ENCODE data around the gene ADD1.

The ADD1 gene

DNA sequence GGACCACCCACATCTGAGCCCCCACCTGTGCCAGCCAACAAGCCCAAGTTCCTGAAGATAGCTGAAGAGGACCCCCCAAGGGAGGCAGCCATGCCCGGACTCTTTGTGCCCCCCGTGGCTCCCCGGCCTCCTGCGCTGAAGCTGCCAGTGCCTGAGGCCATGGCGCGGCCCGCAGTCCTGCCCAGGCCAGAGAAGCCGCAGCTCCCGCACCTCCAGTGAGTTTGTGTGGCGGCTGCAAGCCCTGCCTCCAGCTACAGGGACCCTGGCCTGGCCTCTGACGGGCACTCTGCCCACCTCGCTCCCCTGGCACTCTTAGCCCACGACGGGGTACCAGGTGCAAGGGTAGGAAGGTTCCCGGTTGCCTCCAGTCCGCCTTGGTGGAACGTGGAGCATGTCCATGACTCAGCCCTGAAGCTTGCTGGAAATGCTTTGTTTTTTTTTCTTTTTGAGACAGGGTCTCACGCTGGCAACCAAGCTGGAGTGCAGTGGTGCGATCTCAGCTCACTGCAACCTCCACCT lies 13.7 kb upstream of the ADD1 start:
- no peak overlapping the region for H3K4me2 ChIP-seq (ENCODE audit: low read length)
- no peak overlapping the region for H3K9ac ChIP-seq
- no peaks in the 10 kb centered on the region for H3K79me2 ChIP-seq
- H3K36me3 ChIP-seq (ENCODE audit: control insufficient read depth, insufficient read depth, low read length) = no peaks in the 10 kb centered on the region
- no peak overlapping the region for H2AFZ ChIP-seq
- TF ChIP-seq, protein P1, sequence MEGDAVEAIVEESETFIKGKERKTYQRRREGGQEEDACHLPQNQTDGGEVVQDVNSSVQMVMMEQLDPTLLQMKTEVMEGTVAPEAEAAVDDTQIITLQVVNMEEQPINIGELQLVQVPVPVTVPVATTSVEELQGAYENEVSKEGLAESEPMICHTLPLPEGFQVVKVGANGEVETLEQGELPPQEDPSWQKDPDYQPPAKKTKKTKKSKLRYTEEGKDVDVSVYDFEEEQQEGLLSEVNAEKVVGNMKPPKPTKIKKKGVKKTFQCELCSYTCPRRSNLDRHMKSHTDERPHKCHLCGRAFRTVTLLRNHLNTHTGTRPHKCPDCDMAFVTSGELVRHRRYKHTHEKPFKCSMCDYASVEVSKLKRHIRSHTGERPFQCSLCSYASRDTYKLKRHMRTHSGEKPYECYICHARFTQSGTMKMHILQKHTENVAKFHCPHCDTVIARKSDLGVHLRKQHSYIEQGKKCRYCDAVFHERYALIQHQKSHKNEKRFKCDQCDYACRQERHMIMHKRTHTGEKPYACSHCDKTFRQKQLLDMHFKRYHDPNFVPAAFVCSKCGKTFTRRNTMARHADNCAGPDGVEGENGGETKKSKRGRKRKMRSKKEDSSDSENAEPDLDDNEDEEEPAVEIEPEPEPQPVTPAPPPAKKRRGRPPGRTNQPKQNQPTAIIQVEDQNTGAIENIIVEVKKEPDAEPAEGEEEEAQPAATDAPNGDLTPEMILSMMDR (IDR thresholded peaks at IDR 0.05) = no peak
- H3K9me3 ChIP-seq (ENCODE audit: control insufficient read depth, low read length) = no peaks in the 10 kb centered on the region
- H3K27ac ChIP-seq = no peak overlapping the region
- no peak overlapping the region for H3K4me3 ChIP-seq (ENCODE audit: low read depth, low read length)
- no peaks in the 10 kb centered on the region for H3K27me3 ChIP-seq (ENCODE audit: control insufficient read depth, insufficient read depth, low read length)
- H3K4me1 ChIP-seq = no peaks in the 10 kb centered on the region

DNA sequence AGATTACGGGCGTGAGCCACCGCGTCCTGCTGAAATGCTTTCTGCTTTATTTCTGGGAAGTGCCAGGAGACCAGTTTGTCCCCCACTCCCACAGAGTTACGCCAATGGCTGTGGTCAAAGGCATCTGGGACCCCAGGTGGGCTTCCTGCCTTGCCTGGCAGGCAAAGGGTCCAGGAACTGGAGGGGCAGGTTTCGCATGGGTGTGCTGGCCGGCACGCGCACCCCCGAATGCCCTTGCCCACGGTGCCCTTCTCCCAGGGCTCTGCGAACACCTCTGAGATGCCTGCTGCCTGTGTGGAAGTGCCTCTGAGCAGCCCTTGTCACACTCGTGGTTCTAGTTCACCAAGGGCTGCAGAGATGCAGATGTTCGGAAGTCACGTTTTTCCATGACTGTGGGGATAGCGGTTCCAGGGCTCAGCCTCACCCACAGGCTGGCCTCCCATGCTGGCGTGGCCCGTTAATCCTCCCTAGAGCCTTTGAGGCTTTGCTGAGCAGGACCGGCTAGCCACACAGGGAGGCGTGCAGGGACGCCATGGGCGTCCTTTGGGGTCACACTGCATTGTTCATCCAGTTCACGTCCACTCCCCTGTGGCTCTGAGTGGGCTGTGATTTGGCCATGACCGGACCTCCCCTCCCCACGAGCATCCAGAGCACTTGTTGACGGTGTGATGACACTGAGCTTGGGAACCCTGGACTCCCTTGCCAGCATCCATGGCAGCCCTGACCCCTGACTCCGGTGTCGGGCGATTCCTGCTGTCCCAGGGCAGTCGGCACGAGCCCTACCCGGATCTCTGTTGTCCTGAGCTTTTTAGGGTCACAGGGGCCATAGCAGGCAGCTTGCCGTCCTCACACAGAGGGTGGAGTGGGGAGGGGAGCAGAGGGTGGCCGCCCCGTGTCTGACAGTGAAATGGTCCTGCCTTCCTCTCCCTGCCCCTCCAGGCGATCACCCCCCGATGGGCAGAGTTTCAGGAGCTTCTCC lies 12.7 kb upstream of the ADD1 start:
- Histone ChIP-seq H3K9ac (no peak overlapping the region), H3K27me3 (ENCODE audit: control insufficient read depth, insufficient read depth, low read length) (no peaks in the 10 kb centered on the region), H2AFZ (no peak overlapping the region), H3K4me1 (no peaks in the 10 kb centered on the region), H3K79me2 (no peaks in the 10 kb centered on the region), H3K9me3 (ENCODE audit: control insufficient read depth, low read length) (no peaks in the 10 kb centered on the region), H3K27ac (no peak overlapping the region), H3K4me2 (ENCODE audit: low read length) (no peak overlapping the region), H3K36me3 (ENCODE audit: control insufficient read depth, insufficient read depth, low read length) (no peaks in the 10 kb centered on the region), H3K4me3 (ENCODE audit: low read depth, low read length) (no peak overlapping the region)
- TF ChIP-seq, protein P1 (IDR thresholded peaks at IDR 0.05) = no peak

DNA sequence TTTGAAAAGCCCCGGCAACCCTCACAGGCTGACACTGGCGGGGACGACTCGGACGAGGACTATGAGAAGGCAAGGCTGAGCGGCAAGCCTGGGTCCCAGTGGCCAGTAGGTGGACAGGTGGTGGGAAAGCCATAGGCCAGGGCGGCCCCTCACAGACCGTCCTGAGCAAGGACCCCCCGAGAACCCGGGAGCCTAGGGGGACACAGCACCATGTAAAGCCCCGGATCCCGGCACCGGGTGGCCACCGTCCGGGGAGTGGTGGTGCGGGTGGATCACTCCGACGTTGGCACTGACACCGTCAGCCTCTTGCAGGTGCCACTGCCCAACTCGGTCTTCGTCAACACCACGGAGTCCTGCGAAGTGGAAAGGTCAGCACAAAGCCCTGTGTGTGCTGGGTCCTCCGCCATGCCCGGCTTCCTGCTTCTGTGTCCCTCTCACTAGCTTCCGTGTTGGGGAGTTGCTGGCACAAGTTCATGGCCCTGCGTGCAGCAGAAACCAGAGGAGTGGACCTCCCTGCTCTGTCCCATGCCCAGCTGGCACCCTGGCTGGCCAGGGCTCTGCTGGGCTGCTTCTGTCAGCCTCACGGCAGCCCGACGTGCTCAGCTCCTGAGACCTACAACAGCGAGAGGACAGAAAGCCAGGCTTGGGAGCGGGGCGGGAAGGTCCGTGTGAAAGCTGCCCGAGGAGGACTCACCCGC lies 11.9 kb upstream of the ADD1 start:
- Histone ChIP-seq H3K9ac (no peak overlapping the region), H2AFZ (no peak overlapping the region), H3K27me3 (ENCODE audit: control insufficient read depth, insufficient read depth, low read length) (no peaks in the 10 kb centered on the region), H3K79me2 (no peaks in the 10 kb centered on the region), H3K36me3 (ENCODE audit: control insufficient read depth, insufficient read depth, low read length) (no peaks in the 10 kb centered on the region), H3K9me3 (ENCODE audit: control insufficient read depth, low read length) (no peaks in the 10 kb centered on the region), H3K4me1 (no peaks in the 10 kb centered on the region), H3K27ac (no peak overlapping the region), H3K4me3 (ENCODE audit: low read depth, low read length) (no peak overlapping the region), H3K4me2 (ENCODE audit: low read length) (no peak overlapping the region)
- TF ChIP-seq, protein P1 (IDR thresholded peaks at IDR 0.05) = no peak

DNA sequence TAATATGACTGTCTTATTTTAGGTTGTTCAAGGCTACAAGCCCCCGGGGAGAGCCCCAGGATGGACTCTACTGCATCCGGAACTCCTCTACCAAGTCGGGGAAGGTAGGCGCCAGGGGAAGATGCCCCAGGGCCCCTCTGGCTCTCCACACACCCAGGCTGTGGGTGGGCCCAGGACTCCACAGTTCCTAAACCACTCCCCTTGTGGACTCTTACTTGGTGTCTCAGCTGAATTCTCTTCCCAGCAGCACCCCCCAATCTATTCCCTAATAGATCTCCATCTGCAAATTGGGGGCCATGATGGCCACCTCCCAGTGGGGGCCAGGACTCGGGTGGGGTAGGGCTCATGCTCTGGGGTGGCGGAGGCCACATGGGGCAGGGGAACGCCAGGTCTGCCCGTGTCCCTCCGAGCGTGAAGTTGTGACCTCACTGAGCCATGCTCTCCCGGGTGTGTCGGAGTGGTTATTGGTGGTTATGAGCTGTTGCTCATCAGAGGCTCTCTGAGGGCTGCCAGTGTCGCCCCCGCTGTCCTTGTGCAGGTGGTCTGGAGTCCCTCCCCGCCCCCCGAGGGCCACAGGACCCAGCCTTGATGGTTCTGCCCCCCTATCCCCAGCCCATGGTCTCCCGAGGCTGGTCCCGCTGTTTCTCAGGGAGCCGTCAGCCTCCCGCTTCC lies 11.2 kb upstream of the ADD1 start:
- Histone ChIP-seq H3K27ac (no peak overlapping the region), H3K9me3 (ENCODE audit: control insufficient read depth, low read length) (no peaks in the 10 kb centered on the region), H2AFZ (no peak overlapping the region), H3K4me3 (ENCODE audit: low read depth, low read length) (no peak overlapping the region), H3K9ac (no peak overlapping the region), H3K36me3 (ENCODE audit: control insufficient read depth, insufficient read depth, low read length) (no peaks in the 10 kb centered on the region), H3K4me2 (ENCODE audit: low read length) (no peak overlapping the region), H3K79me2 (no peaks in the 10 kb centered on the region), H3K4me1 (no peaks in the 10 kb centered on the region), H3K27me3 (ENCODE audit: control insufficient read depth, insufficient read depth, low read length) (no peaks in the 10 kb centered on the region)
- TF ChIP-seq, protein P1 (IDR thresholded peaks at IDR 0.05) = no peak
